Measurements from ENCODE around the gene DYNC1I1. TPM values are rescaled to one million over a fixed set of nuclear protein-coding genes. Genes with fewer than 3 reads are reported as not detected.

The DYNC1I1 gene
- polyA plus RNA-seq, 1 of the 3 experiments (the other 2 are of a cell fraction): 0.05 TPM

DNA sequence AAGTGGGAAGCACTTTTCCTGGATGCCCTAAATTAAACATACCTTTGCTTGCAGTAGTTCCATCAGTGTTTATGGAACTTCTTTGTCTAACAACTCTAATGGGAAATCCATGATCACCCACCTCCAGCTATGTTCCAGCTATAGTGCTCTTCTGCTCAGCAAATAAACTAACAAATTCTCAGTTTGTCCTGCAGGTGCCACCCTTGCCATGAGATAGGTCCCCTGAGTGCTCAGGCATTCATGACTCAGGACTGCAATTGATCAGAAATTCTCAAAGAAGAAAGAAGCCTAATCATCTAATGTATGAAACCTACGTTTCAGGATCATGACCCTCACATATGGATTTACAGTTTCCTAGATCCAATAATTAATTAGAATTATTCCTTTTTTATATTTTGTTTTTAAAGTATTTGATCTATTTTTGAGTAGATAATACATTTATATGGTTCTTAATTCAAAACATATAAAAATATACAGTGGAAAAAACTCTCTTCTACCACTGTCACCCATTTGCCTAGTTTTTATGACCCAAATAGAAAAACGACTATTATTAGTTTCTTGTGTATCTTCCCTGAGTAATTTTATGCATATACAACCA is 48.7 kb upstream of the DYNC1I1 start:
- peak; percentile 72 for DNase-seq
- H3K4me1 ChIP-seq (ENCODE audit: control insufficient read depth in 1 of 2, insufficient read depth in 2 of 2, low read depth in 1 of 2, low read length in 1 of 2): no peaks in the 10 kb centered on the region
- H3K9ac ChIP-seq: no peak overlapping the region

GRCh38 chr7:95725205-95725604 is 47.1 kb upstream of the DYNC1I1 start:
- DNase-seq: no peak
- H3K9me2 ChIP-seq: no peaks in the 10 kb centered on the region
- no peaks in the 10 kb centered on the region for H3K79me2 ChIP-seq (ENCODE audit: insufficient read depth)
- ChIA-PET CTCF (interaction anchor here (0.9 to 7.7 kb wide), 12 partner anchors 11 to 1302 kb away, joined by 3 to 191 read pairs (median 8); no protein-coding TSS in a partner anchor), POLR2A (no interaction called here)
- H2AFZ ChIP-seq (ENCODE audit: low read depth): no peak overlapping the region
- H3K27ac ChIP-seq (ENCODE audit: low read depth in 2 of 2, low read length in 1 of 2): no peak overlapping the region
- 55% methylated on average over 1 of the region's 1 CpG for WGBS (ENCODE audit: low lambda C conversion rate)
- no peak overlapping the region for H3K4me2 ChIP-seq
- TF ChIP-seq YY1 (IDR thresholded peaks at IDR 0.05; ENCODE audit: low read depth): no peak
- TF ChIP-seq SIN3A (IDR thresholded peaks at IDR 0.05; ENCODE audit: borderline replicate concordance, low read depth, low read length): no peak
- TF ChIP-seq EP300 (IDR thresholded peaks at IDR 0.05; ENCODE audit: borderline replicate concordance in 1 of 2, low read depth in 1 of 2, low read length in 1 of 2): no peak
- peak; percentile 55 for TF ChIP-seq RAD21 (IDR thresholded peaks at IDR 0.05; ENCODE audit: low read length)
- TF ChIP-seq EZH2phosphoT487 (IDR thresholded peaks at IDR 0.05; ENCODE audit: borderline replicate concordance, low read depth): no peak
- TF ChIP-seq GABPA (IDR thresholded peaks at IDR 0.05; ENCODE audit: low read depth): no peak
- H3K4me1 ChIP-seq (ENCODE audit: control insufficient read depth in 1 of 2, insufficient read depth in 2 of 2, low read depth in 1 of 2, low read length in 1 of 2): no peaks in the 10 kb centered on the region
- H3F3A ChIP-seq (replicated peaks; ENCODE audit: insufficient read depth): no peaks in the 10 kb centered on the region
- H3K27me3 ChIP-seq (ENCODE audit: insufficient read depth): no peaks in the 10 kb centered on the region; the same call in 1 of the 2 replicates
- H4K20me1 ChIP-seq (ENCODE audit: insufficient read depth): no peaks in the 10 kb centered on the region
- no peak overlapping the region for H3K9ac ChIP-seq
- no peak overlapping the region for H3K4me3 ChIP-seq (ENCODE audit: low read depth in 2 of 2, low read length in 1 of 2)
- H3K36me3 ChIP-seq (replicated peaks in 1 of 2; ENCODE audit: control insufficient read depth in 1 of 2, insufficient read depth in 2 of 2, low read length in 1 of 2): no peaks in the 10 kb centered on the region
- H3K9me3 ChIP-seq: no peaks in the 10 kb centered on the region

More for the DNA sequence above, 48.7 kb upstream of the DYNC1I1 start:
- Histone ChIP-seq H3K36me3 (replicated peaks in 1 of 2; ENCODE audit: control insufficient read depth in 1 of 2, insufficient read depth in 2 of 2, low read length in 1 of 2) (no peaks in the 10 kb centered on the region), H3K9me3 (no peaks in the 10 kb centered on the region), H3K27me3 (ENCODE audit: insufficient read depth) (no peaks in the 10 kb centered on the region; the same call in 1 of the 2 replicates), H3K79me2 (ENCODE audit: insufficient read depth) (no peaks in the 10 kb centered on the region), H3K4me3 (ENCODE audit: low read depth in 2 of 2, low read length in 1 of 2) (no peak overlapping the region), H3K9me2 (no peaks in the 10 kb centered on the region), H4K20me1 (ENCODE audit: insufficient read depth) (no peaks in the 10 kb centered on the region), H3K4me2 (no peak overlapping the region), H2AFZ (ENCODE audit: low read depth) (no peak overlapping the region), H3K27ac (ENCODE audit: low read depth in 2 of 2, low read length in 1 of 2) (no peak overlapping the region), H3F3A (replicated peaks; ENCODE audit: insufficient read depth) (no peaks in the 10 kb centered on the region)
- CTCF ChIA-PET: interaction anchor here (0.6 to 7.7 kb wide), 41 partner anchors 8 to 1378 kb away, joined by 3 to 191 read pairs (median 4); no protein-coding TSS in a partner anchor
- WGBS (ENCODE audit: low lambda C conversion rate): 2% methylated on average over 2 of the region's 2 CpGs
- TF ChIP-seq RAD21 (IDR thresholded peaks at IDR 0.05; ENCODE audit: low read length) (peak; percentile 96), TEAD4 (IDR thresholded peaks at IDR 0.05; ENCODE audit: borderline replicate concordance, insufficient read depth) (no peak), SMC3 (IDR thresholded peaks at IDR 0.05; ENCODE audit: low read depth, low read length) (peak; percentile 81)
- TF ChIP-seq, protein P1, sequence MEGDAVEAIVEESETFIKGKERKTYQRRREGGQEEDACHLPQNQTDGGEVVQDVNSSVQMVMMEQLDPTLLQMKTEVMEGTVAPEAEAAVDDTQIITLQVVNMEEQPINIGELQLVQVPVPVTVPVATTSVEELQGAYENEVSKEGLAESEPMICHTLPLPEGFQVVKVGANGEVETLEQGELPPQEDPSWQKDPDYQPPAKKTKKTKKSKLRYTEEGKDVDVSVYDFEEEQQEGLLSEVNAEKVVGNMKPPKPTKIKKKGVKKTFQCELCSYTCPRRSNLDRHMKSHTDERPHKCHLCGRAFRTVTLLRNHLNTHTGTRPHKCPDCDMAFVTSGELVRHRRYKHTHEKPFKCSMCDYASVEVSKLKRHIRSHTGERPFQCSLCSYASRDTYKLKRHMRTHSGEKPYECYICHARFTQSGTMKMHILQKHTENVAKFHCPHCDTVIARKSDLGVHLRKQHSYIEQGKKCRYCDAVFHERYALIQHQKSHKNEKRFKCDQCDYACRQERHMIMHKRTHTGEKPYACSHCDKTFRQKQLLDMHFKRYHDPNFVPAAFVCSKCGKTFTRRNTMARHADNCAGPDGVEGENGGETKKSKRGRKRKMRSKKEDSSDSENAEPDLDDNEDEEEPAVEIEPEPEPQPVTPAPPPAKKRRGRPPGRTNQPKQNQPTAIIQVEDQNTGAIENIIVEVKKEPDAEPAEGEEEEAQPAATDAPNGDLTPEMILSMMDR (IDR thresholded peaks at IDR 0.05): peak; percentile 59
- POLR2A ChIA-PET: no interaction called here
